PC-3 (cell line): Measurements from ENCODE around the gene TLR3. TPM values are rescaled to one million over a fixed set of nuclear protein-coding genes. Genes with fewer than 3 reads are reported as not detected.

Experiments
- ATAC-seq: fragments of 200-7000 bp; cut with Tn5 transposase; 2 replicates; pipeline ENCODE4 v1.9.1; 2020; ENCODE audit warnings: mild to moderate bottlenecking, moderate library complexity
- BruUV-seq: library from RNA; stranded (reverse); fragments of 400-500 nt; replicated peaks from 2 replicates; lab custom pipeline; 2021; lab: Mats Ljungman, UMichigan
- CTCF ChIA-PET: fragments of 300-600 bp; sonication (Branson Sonifier 250); formaldehyde crosslinking; loops from one replicate; lab custom pipeline; 2022; ENCODE audit warnings: antibody characterized with exemption; lab: Charles Lee
- POLR2A ChIA-PET: fragments of 300-600 bp; sonication (Branson Sonifier 250); formaldehyde crosslinking; loops from one replicate; lab custom pipeline; 2022; ENCODE audit warnings: antibody characterized with exemption; ENCODE audit not compliant: unreplicated experiment; lab: Charles Lee
- DNase-seq: peaks from one replicate; pipeline ENCODE4 v3.0.0-alpha.2; 2015
- H2AFZ ChIP-seq: fragments of 300-600 bp; sonication (generic); 2 replicates; pipeline ENCODE4 v1.6.0; 2016; ENCODE audit warnings: antibody characterized with exemption, low read length
- H3F3A ChIP-seq: fragments of 300-600 bp; sonication (generic); one replicate; pipeline ENCODE4 v1.6.0; 2017; ENCODE audit warnings: antibody characterized with exemption, low read length, control low read depth, mild to moderate bottlenecking; ENCODE audit not compliant: unreplicated experiment
- H3K27ac ChIP-seq: fragments of 300-600 bp; sonication (generic); 2 replicates; pipeline ENCODE4 v1.5.1; 2016; ENCODE audit warnings: mild to moderate bottlenecking, low read length
- H3K27me3 ChIP-seq: fragments of 300-600 bp; sonication (generic); 2 replicates; pipeline ENCODE4 v1.6.1; 2016; ENCODE audit warnings: low read length, mixed read lengths
- H3K36me3 ChIP-seq: fragments of 300-600 bp; sonication (generic); 2 replicates; pipeline ENCODE4 v1.6.1; 2016; ENCODE audit warnings: low read depth, mixed run types, low read length, mixed read lengths
- H3K4me1 ChIP-seq: fragments of 300-600 bp; sonication (generic); 2 replicates; pipeline ENCODE4 v1.5.1; 2016; ENCODE audit warnings: low read length; ENCODE audit not compliant: insufficient read depth
- H3K4me2 ChIP-seq: fragments of 300-600 bp; sonication (generic); 2 replicates; pipeline ENCODE4 v1.6.0; 2016; ENCODE audit warnings: low read length
- H3K4me3 ChIP-seq: fragments of 300-600 bp; sonication (generic); 2 replicates; pipeline ENCODE4 v1.5.1; 2016; ENCODE audit warnings: mild to moderate bottlenecking, low read length, mixed read lengths
- H3K79me2 ChIP-seq: fragments of 300-600 bp; sonication (generic); 2 replicates; pipeline ENCODE4 v1.6.1; 2017; ENCODE audit warnings: low read length, mixed read lengths
- H3K9ac ChIP-seq: fragments of 300-600 bp; sonication (generic); 2 replicates; pipeline ENCODE4 v1.6.0; 2016; ENCODE audit warnings: mild to moderate bottlenecking, low read length
- H3K9me2 ChIP-seq: fragments of 300-600 bp; sonication (generic); replicated peaks from 2 replicates; pipeline ENCODE4 v1.6.1; 2016; ENCODE audit warnings: mixed run types, low read length, mixed read lengths
- H3K9me3 ChIP-seq: fragments of 300-600 bp; sonication (generic); 2 replicates; pipeline ENCODE4 v1.6.1; 2016; ENCODE audit warnings: low read length, mixed read lengths
- H4K20me1 ChIP-seq: fragments of 300-600 bp; sonication (generic); 2 replicates; pipeline ENCODE4 v1.6.1; 2016; ENCODE audit warnings: low read length, mixed read lengths
- CTCF ChIP-seq: fragments of 300-600 bp; sonication (generic); conservative IDR thresholded peaks from 2 replicates; pipeline ENCODE4 v1.5.1; 2017; ENCODE audit warnings: antibody characterized with exemption, low read depth, mild to moderate bottlenecking, low read length
- EZH2 ChIP-seq: fragments of 300-600 bp; sonication (generic); IDR thresholded peaks from one replicate; pipeline ENCODE4 v1.6.1; 2017; ENCODE audit warnings: antibody characterized with exemption, mild to moderate bottlenecking, low read length; ENCODE audit not compliant: unreplicated experiment
- EZH2phosphoT487 ChIP-seq: fragments of 300-600 bp; sonication (generic); IDR thresholded peaks from 2 replicates; pipeline ENCODE4 v1.6.1; 2018; ENCODE audit warnings: mild to moderate bottlenecking, antibody characterized with exemption, low read length, borderline replicate concordance
- intact Hi-C: fragments of 100-400 bp; cut with micrococcal nuclease; formaldehyde crosslinking; loops from 2 replicates; pipeline ENCODE4 v1.9.0; 2023
- total RNA-seq: library from RNA; depleted of rRNA; stranded (reverse); fragments of >200 nt; gene quantifications from 2 replicates; pipeline ENCODE4 v1.2.3, GENCODE V29; 2014

The TLR3 gene
- total RNA-seq, 1 experiment from 2014 or later: 0.33 TPM

GRCh38 chr4:186097386-186097785, 28.4 kb downstream of the TLR3 start:
- Histone ChIP-seq H3K4me2 (no peak overlapping the region), H3K9me2 (no peaks in the 10 kb centered on the region), H2AFZ (no peak overlapping the region), H3K27ac (no peak overlapping the region), H3K4me3 (no peak overlapping the region), H3K9ac (no peak overlapping the region), H4K20me1 (no peaks in the 10 kb centered on the region), H3K36me3 (no peaks in the 10 kb centered on the region), H3K9me3 (no peaks in the 10 kb centered on the region), H3K4me1 (no peaks in the 10 kb centered on the region), H3K27me3 (peaks cover 37% of the 10 kb centered on the region), H3F3A (no peaks in the 10 kb centered on the region), H3K79me2 (no peaks in the 10 kb centered on the region)
- no TSS peak for BruUV-seq
- CTCF ChIA-PET: no interaction called here
- POLR2A ChIA-PET: no interaction called here
- no peak for DNase-seq
- TF ChIP-seq CTCF: no peak
- ATAC-seq: no peak
- intact Hi-C loops: no loop called here

GRCh38 chr4:186102931-186103330, 34.0 kb downstream of the TLR3 start:
- DNase-seq (no peak), ATAC-seq (no peak)
- no peak overlapping the region for H3K27ac ChIP-seq
- no TSS peak for BruUV-seq
- H3K9ac ChIP-seq: no peak overlapping the region
- CTCF ChIA-PET: no interaction called here
- no peaks in the 10 kb centered on the region for H3K36me3 ChIP-seq
- H3K4me1 ChIP-seq: no peaks in the 10 kb centered on the region
- H2AFZ ChIP-seq: no peak overlapping the region
- H3K9me3 ChIP-seq: no peaks in the 10 kb centered on the region
- no peaks in the 10 kb centered on the region for H3F3A ChIP-seq
- POLR2A ChIA-PET: no interaction called here
- no peaks in the 10 kb centered on the region for H3K79me2 ChIP-seq
- H3K4me3 ChIP-seq: no peak overlapping the region
- H3K4me2 ChIP-seq: no peak overlapping the region
- H4K20me1 ChIP-seq: no peaks in the 10 kb centered on the region
- H3K27me3 ChIP-seq: peaks cover 55% of the 10 kb centered on the region
- intact Hi-C loops: no loop called here
- no peaks in the 10 kb centered on the region for H3K9me2 ChIP-seq
- no peak for TF ChIP-seq CTCF
- no peak for TF ChIP-seq EZH2phosphoT487
- TF ChIP-seq EZH2: no peak

- ATAC-seq (no peak), DNase-seq (no peak)
- no peak within 1 kb of the TSS for H3K4me2 ChIP-seq
- no TSS peak for BruUV-seq
- no peaks in the 10 kb centered on the region for H3K79me2 ChIP-seq
- no peak within 1 kb of the TSS for H3K4me3 ChIP-seq
- no peaks in the 10 kb centered on the region for H3K9me2 ChIP-seq
- no peak within 1 kb of the TSS for H3K9ac ChIP-seq
- H3K36me3 ChIP-seq: no peaks in the 10 kb centered on the region
- H3K27me3 ChIP-seq: peaks cover 60% of the 10 kb centered on the region
- H3K9me3 ChIP-seq: no peaks in the 10 kb centered on the region
- H3K4me1 ChIP-seq: no peaks in the 10 kb centered on the region
- H3F3A ChIP-seq: no peaks in the 10 kb centered on the region
- H3K27ac ChIP-seq: no peak within 1 kb of the TSS
- ChIA-PET CTCF (interaction anchor here (0.6 kb wide), 1 partner anchor 12 kb away, joined by 4 read pairs; no protein-coding TSS in a partner anchor), POLR2A (no interaction called here)
- no peaks in the 10 kb centered on the region for H4K20me1 ChIP-seq
- TF ChIP-seq CTCF: no peak
- no peak for TF ChIP-seq EZH2phosphoT487
- TF ChIP-seq EZH2: no peak
- intact Hi-C loops: no loop called here
- no peak within 1 kb of the TSS for H2AFZ ChIP-seq
Measured at GRCh38 chr4:186104114-186104889, 35.3 kb downstream of the TLR3 start, which contains the start of gene FAM149A. FAM149A (plus strand) TSS chr4:186104704.
